Urinary bladder (tissue), 4 donors: Measurements from ENCODE around the gene DKK3. TPM values are rescaled to one million over a fixed set of nuclear protein-coding genes. Genes with fewer than 3 reads are reported as not detected.

ENCODE experiments used
- DNase-seq: peaks from one replicate; pipeline ENCODE4 v3.0.0-alpha.2; 2015; ENCODE audit errors: extremely low spot score
- H3K27ac ChIP-seq: one replicate; pipeline ENCODE4 v1.5.1; 2013; ENCODE audit warnings: low read depth, mild to moderate bottlenecking, moderate library complexity
- H3K36me3 ChIP-seq: one replicate; pipeline ENCODE4 v1.6.1; 2013; ENCODE audit warnings: mild to moderate bottlenecking, moderate library complexity; ENCODE audit not compliant: insufficient read depth
- H3K4me1 ChIP-seq: one replicate; pipeline ENCODE4 v1.6.1; 2013; ENCODE audit warnings: mild to moderate bottlenecking, moderate library complexity; ENCODE audit not compliant: insufficient read depth
- H3K4me3 ChIP-seq: one replicate; pipeline ENCODE4 v1.5.1; 2013; ENCODE audit warnings: low read depth, low read length
- WGBS: extraction: QIAGEN DNeasy Blood & Tissue Kit; methylation state at CpG from one replicate; pipeline ENCODE4 v1.1.7; 2013; 5-methylcytosine and 5-hydroxymethylcytosine counted together
- polyA plus RNA-seq: library from polyadenylated mRNA; stranded (reverse); fragments of 200-250 nt; gene quantifications from one replicate; pipeline ENCODE4 v1.2.3, GENCODE V29; 2013
- total RNA-seq: library from RNA; depleted of rRNA; stranded (reverse); fragments of >200 nt; gene quantifications from one replicate; pipeline ENCODE4 v1.2.3, GENCODE V29; 2014
- donor health status: healthy with polysubstance abuse.
- donor health status: healthy.

Gene DKK3
- total and polyA plus RNA-seq, 2 donors = 100 to 173 TPM

DNA sequence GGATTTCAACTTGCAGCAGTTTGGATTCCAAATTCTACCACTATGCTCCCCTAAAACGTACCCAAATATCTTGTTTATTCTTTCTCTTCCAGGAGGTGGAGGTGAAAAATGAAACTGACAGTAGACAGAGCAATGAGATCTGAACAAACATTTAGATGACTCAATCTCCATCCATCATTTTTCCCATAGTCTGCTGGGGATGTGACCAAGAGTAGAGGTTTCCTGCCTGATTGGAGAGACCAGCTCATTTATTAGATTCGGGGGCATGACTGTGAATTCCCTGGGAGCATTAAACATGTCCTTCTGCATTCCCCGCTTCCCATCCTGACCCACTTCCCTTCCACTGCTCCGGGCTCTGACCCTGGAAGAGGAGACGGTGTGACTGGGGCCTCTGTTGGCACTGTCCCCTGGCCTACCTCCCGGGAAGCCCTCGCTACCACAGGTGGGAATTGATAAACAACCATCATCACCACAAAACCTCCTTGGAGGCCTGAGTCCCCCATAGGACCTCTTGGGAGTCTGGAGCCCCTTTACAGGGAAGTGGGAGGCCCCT lies 20.3 kb downstream of the DKK3 start:
- 67% methylated on average over 7 of the region's 7 CpGs for WGBS
- Histone ChIP-seq H3K27ac (no peak overlapping the region), H3K4me3 (no peak overlapping the region), H3K4me1 (no peaks in the 10 kb centered on the region), H3K36me3 (no peaks in the 10 kb centered on the region)
- no peak for DNase-seq

DNA sequence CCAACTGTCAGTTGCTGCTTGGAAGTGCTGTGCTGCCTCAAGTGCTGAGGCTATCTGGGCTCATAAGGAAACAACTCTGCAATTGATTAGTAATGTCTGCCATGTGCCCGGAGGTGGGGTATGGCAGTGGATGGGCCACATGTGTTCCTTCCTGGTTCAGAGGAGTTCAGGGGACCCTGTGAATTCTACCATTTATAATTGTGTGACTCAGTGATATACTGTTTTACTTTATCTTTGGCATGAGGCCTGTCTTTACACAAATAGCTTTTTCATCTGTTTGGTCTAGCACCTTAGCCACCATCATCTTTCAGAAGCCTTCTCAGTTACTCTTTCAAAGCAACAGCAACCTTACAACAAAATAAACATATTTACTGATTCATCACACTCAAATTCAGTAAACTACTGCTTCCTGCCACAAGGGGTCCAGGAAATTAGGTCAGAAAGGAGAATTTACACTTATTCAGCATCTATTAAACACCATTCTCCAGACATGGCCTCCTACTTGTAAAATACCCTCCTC lies 20.9 kb downstream of the DKK3 start:
- Histone ChIP-seq H3K36me3 (no peaks in the 10 kb centered on the region), H3K27ac (no peak overlapping the region), H3K4me3 (no peak overlapping the region), H3K4me1 (no peaks in the 10 kb centered on the region)
- DNase-seq = no peak
- WGBS = 91% methylated on average over 1 of the region's 1 CpG

DNA sequence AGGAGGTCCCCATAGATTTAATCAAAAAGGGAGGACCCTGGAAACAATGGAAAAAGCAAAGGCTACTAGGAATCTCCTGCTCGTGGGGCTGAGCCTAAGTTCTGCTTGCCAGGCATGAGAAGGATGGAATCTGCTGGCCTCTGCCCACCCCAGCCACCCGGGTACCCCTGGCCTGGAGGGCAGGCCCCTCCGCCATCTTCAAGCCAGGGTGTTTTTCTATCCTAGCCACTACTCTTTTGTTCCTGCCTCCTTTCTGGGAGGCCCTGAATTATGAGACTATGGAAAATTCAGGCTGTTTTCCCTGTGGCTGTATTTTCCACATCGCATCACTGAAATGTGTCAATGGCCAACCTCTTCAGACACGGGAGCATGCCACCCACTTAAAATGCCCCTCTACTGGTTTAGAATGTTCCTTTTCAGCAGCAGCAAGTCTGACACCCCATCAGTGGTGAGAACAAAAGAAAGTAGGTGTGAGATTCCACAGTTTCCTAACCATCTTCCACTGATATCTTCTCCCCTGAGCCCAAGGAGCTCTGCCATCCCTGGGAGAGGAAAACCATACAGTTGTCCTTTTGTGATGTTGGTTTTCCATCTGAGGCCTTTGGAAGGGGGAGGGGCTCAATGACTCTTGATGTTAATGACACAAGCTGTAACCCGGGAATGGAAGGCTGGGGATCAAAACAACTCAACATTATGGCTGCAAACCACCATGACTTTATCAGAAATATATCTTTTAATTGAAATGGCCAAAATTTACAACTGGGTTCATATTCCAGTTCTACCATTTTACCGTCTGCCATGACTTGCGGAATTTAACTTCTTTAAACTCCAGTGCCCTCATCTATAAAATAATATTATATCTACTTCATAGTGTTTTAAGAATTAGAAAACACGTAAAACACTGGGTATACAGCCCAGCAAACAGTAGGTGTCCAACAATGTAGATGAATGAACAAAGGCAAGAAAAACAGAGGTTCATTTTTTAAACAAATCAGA lies 22.2 kb downstream of the DKK3 start:
- WGBS = 86% methylated on average over 9 of the region's 9 CpGs
- Histone ChIP-seq H3K4me3 (no peak overlapping the region), H3K27ac (no peak overlapping the region), H3K4me1 (no peaks in the 10 kb centered on the region), H3K36me3 (no peaks in the 10 kb centered on the region)
- no peak for DNase-seq

DNA sequence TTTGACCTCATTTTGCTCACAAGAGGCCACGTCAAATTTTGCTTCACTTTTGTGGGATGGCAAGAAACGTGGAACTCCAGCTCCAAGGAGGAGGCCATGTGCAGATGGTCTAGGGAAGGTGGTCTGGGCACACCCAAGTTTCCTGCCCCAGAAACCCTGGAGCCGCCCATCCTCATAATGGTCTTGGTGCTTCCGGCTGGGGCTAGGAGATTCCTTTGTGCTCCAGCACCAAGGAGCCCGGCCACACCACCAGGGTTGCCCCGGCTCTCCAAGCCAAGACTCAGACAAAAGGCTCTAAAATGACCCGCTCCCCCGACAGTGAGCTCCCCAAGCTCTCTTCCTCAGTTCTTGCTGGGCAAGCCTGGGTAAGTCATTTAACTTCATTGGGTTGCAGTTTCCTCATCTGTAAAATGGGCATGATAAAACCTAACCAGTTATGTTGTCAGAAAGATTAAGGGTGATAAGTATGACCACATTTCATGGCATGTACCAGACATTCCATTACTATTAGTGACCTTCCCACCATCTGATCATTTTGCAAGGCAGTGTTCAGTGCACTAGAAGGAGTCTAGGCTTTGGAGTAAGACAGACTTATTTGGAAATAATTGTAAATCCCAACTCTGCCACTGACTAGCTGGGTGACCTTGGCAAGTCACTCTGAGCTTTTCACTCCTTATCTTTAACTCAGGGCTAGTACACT lies 23.3 kb downstream of the DKK3 start:
- DNase-seq = no peak
- Histone ChIP-seq H3K4me1 (no peaks in the 10 kb centered on the region), H3K36me3 (no peaks in the 10 kb centered on the region), H3K4me3 (no peak overlapping the region), H3K27ac (no peak overlapping the region)
- 91% methylated on average over 8 of the region's 8 CpGs for WGBS

DNA sequence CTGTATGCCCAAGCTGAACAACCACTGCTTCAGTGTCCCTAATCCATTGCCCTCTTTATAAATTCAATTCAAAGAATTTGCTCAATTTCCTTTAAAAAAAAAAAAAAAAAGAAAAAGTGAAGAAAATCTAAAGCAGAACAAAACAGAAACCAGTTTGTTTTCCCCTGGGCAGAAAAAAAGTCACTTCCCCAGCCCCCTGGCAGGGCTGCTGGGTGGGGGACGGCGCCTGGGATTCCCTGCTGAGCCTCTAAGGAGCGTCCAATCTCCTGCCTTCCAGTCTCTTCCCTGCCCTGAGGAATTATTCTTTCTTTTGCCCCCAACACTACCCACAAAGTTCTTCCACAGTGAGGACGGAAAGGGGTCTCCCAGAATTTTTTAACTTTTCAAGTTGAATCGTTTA lies 23.9 kb downstream of the DKK3 start:
- H3K4me3 ChIP-seq = no peak overlapping the region
- H3K4me1 ChIP-seq = no peaks in the 10 kb centered on the region
- 75% methylated on average over 5 of the region's 5 CpGs for WGBS
- no peaks in the 10 kb centered on the region for H3K36me3 ChIP-seq
- no peak overlapping the region for H3K27ac ChIP-seq
- no peak for DNase-seq

DNA sequence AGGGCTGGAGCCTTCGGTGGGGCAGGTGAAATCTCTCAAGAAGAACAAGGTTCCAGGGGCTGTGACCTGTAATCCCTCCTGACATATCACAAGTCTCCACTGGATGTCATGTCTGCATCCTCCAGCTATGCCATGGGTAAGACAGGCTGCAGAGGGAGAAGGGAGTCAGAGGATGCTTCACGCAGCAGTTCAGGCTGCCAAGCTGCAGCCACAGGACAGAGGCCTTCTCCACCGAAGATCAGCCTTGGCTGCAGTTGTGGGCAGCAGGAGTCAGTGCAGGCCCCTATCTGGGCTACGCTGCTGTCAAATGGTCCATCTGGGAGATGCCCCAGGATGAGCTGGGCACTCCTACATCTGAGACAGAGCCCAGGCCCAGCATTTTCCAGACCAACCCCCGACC lies 25.0 kb downstream of the DKK3 start:
- Histone ChIP-seq H3K4me1 (no peaks in the 10 kb centered on the region), H3K4me3 (no peak overlapping the region), H3K27ac (no peak overlapping the region), H3K36me3 (no peaks in the 10 kb centered on the region)
- 72% methylated on average over 5 of the region's 5 CpGs for WGBS
- no peak for DNase-seq

DNA sequence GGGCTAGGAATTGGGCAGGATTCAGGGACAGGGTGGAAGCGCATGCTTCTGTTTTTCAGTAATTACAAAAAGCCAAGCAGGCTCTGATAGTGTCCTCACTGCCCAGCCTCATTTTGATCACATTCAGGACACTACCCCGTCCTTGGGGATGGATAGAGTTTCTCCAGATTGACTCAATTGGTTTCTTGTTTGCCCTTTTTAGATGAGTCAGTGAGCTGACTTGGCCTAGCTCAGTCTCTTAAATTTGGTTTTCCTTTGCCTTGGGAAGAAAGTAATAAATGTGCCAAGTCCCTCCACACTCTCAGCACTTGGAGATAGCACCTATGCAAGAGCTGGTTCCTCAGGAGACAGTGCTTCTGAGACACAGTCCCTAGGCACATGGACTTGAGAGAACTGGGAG lies 25.5 kb downstream of the DKK3 start:
- Histone ChIP-seq H3K27ac (no peak overlapping the region), H3K4me1 (no peaks in the 10 kb centered on the region), H3K36me3 (no peaks in the 10 kb centered on the region), H3K4me3 (no peak overlapping the region)
- DNase-seq = no peak
- WGBS = 85% methylated on average over 2 of the region's 2 CpGs

DNA sequence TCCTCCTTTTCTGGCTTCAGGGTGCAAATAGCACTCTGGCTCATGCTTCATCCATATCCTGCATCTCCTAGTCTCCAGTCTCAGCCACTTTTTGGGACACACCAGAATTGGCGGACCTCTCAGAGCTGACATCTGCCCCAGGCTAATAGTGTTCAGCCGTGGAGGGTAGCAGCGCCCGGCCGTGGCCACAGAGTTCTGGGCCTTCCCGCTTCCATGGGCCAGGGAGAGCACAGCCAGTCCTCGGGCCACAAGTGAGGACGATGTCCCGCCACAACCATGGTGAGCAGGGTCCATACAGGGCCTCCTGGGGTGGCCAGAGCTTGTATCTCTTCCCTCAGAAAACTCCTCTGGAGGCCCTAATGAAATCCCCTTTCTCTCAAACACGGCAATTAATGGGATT lies 26.0 kb downstream of the DKK3 start:
- H3K36me3 ChIP-seq = no peaks in the 10 kb centered on the region
- DNase-seq = no peak
- H3K4me3 ChIP-seq = no peak overlapping the region
- 97% methylated on average over 10 of the region's 10 CpGs for WGBS
- no peaks in the 10 kb centered on the region for H3K4me1 ChIP-seq
- H3K27ac ChIP-seq = no peak overlapping the region

DNA sequence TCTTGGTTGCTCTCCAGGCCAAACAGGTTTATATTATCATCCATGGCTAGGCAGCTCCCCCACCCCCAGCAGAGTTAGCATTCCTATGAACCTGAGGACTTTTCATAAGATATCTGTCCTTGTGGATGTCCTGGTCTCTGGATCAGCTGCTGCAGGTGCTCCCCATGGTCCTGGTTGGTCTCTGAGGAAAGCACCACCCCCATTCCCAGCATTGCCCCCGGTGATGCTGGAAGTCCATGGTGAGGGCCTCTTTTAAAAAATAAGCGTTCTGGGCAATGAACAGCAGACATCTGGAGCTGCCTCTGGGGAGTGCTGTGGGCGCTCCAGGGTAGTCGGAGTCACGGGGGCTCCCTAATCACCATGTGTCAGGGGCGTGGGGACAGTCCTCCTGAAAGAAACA lies 26.6 kb downstream of the DKK3 start:
- WGBS = 95% methylated on average over 6 of the region's 6 CpGs
- DNase-seq = no peak
- Histone ChIP-seq H3K4me1 (no peaks in the 10 kb centered on the region), H3K36me3 (no peaks in the 10 kb centered on the region), H3K4me3 (no peak overlapping the region), H3K27ac (no peak overlapping the region)

DNA sequence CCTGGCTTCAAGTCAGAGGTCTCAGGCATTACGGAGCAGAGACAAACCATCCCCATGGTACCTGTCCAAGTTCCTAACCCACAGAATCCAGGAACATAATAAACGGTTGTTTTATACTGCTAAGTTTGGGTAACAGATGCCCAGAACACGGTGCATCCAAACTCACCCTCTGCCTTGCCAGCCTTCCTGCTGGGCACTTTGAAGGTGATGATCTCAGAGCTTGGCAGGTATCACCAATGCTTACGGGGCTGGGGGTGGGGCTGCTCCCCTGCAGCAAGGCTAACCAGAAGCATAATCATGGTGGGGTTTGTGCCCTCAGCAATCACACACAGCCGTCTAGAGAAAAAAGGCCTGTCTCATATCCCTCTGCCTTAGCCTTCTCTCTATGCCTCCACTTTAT lies 27.1 kb downstream of the DKK3 start:
- Histone ChIP-seq H3K27ac (no peak overlapping the region), H3K4me3 (no peak overlapping the region), H3K36me3 (no peaks in the 10 kb centered on the region), H3K4me1 (no peaks in the 10 kb centered on the region)
- 96% methylated on average over 5 of the region's 5 CpGs for WGBS
- DNase-seq = no peak

DNA sequence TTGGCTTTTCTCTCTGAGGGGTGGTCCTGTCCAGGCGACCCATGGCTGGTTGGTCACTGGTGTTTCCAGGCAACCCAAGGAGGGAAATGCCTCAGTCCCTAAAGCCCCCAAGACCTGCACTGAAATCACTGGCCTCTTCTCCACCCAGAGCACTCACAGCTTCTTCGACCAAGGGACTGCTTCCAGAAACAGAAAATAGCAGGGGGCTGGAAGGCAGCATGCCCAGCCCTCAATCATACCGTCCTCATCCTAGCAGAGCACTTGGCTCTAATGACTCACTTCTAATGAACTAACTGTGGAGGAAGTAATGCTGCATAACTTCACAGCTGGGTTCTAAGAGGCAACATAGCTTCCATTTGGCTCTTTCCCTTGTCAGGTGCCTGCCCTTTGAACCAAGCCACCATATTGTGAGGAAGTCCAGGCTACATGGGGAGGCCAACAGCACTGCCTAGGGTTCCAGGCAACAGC lies 27.6 kb downstream of the DKK3 start:
- WGBS = 91% methylated on average over 3 of the region's 3 CpGs
- no peaks in the 10 kb centered on the region for H3K4me1 ChIP-seq

DNA sequence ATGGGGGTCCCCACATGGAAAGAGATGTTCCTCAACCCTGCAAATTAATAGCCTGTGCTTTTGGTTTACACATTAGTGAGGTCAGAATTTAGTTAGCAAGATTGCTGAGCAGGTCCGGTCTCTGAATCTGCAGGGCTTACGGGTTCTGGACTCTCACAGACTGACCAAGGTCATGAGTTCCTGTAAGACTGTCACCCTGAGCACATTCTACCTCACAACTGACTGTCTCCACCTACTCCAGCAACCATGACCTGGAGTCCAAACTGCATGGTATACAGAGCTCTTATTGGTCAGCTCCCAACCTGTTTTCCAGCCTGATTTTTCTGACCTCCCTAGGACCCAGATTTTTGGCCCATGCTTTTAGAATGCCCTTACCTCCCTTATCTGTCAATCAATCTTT lies 28.2 kb downstream of the DKK3 start:
- Histone ChIP-seq H3K4me3 (no peak overlapping the region), H3K4me1 (no peaks in the 10 kb centered on the region), H3K36me3 (no peaks in the 10 kb centered on the region), H3K27ac (no peak overlapping the region)
- no peak for DNase-seq
- WGBS = 91% methylated on average over 2 of the region's 2 CpGs

More for the DNA sequence above, 27.6 kb downstream of the DKK3 start:
- no peaks in the 10 kb centered on the region for H3K36me3 ChIP-seq
- DNase-seq = no peak
- H3K27ac ChIP-seq = no peak overlapping the region
- H3K4me3 ChIP-seq = no peak overlapping the region

DNA sequence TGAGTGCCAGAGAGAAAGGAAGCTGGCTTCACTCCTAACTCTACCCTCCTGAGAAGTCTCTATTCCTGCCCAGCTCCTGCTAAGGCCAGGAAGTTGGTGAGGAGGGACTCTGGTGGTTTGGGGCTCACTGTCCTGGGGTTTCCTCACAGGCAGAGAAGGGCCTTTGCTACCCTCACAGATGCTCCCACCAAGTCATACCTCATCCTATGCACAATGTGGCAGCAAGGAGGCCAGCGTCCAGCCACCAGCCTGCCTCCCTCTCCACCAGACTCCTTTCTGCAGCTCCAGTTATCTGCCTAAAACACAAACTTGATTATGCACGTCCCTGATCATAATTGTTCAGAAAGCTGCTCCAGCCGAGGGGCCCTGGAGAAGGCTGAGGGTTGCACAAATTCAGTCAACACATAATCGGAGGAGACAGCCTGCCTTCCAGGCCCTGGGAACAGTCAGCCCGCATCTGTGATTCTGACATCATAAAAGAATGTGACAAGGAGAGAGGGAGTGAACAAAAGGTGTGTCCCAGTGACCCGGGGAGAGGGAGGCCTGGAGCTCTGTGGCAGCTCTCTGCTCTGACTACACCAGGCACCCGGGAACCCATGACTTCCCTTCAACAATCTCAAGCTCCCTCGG lies 28.8 kb downstream of the DKK3 start:
- WGBS = 36% methylated on average over 8 of the region's 8 CpGs
- Histone ChIP-seq H3K4me1 (no peaks in the 10 kb centered on the region), H3K27ac (no peak overlapping the region), H3K4me3 (no peak overlapping the region), H3K36me3 (no peaks in the 10 kb centered on the region)
- DNase-seq = no peak
